ENCODE measurements around the gene GEN1.

- TF ChIP-seq EP300 (IDR thresholded peaks at IDR 0.05) (no peak), POLR2A (IDR thresholded peaks at IDR 0.05) (no peak)
These were observed 61.7 kb downstream of the GEN1 start for GRCh38 chr2:17815468-17816184.
